OCI-LY7 (cell line): ENCODE measurements around the gene TRIP6. TPM values are rescaled to one million over a fixed set of nuclear protein-coding genes. Genes with fewer than 3 reads are reported as not detected.

ENCODE experiments used
- BruUV-seq: library from RNA; stranded (reverse); fragments of 400-500 nt; replicated peaks from 2 replicates; lab custom pipeline; 2021; lab: Mats Ljungman, UMichigan
- CTCF ChIA-PET: fragments of 300-600 bp; sonication (Branson Sonifier 250); formaldehyde crosslinking; loops from one replicate; lab custom pipeline; 2022; ENCODE audit warnings: antibody characterized with exemption; ENCODE audit not compliant: unreplicated experiment; lab: Charles Lee
- POLR2A ChIA-PET: fragments of 300-600 bp; sonication (Branson Sonifier 250); formaldehyde crosslinking; loops from one replicate; lab custom pipeline; 2022; ENCODE audit warnings: antibody characterized with exemption; lab: Charles Lee
- DNase-seq: peaks from one replicate; pipeline ENCODE4 v3.0.0-alpha.2; 2015; ENCODE audit warnings: low spot score
- H2AFZ ChIP-seq: fragments of 200-600 bp; sonication (generic), shearing (Covaris generic); 2 replicates; pipeline ENCODE4 v1.6.1; 2014; ENCODE audit warnings: mild to moderate bottlenecking, antibody characterized with exemption, low read length, moderate library complexity
- H3K27ac ChIP-seq: fragments of 200-600 bp; sonication (generic); 2 replicates; pipeline ENCODE4 v1.5.1; 2014; ENCODE audit warnings: mixed run types, low read depth, mild to moderate bottlenecking, moderate library complexity, low read length, inconsistent platforms; ENCODE audit not compliant: poor library complexity, severe bottlenecking
- H3K36me3 ChIP-seq: fragments of 200-600 bp; sonication (generic); 2 replicates; pipeline ENCODE4 v1.6.1; 2014; ENCODE audit warnings: mild to moderate bottlenecking, antibody characterized with exemption, low read length, moderate library complexity, mixed read lengths; ENCODE audit not compliant: insufficient read depth
- H3K4me1 ChIP-seq: fragments of 200-600 bp; sonication (generic); 2 replicates; pipeline ENCODE4 v1.5.1; 2014; ENCODE audit warnings: mild to moderate bottlenecking, low read length; ENCODE audit not compliant: insufficient read depth, poor library complexity, severe bottlenecking
- H3K4me2 ChIP-seq: fragments of 200-600 bp; sonication (generic); 2 replicates; pipeline ENCODE4 v1.6.1; 2014; ENCODE audit warnings: mild to moderate bottlenecking, low read length
- H3K4me3 ChIP-seq: fragments of 200-600 bp; sonication (generic); 2 replicates; pipeline ENCODE4 v1.5.1; 2014; ENCODE audit warnings: mild to moderate bottlenecking, low read depth, low read length; ENCODE audit not compliant: poor library complexity, severe bottlenecking
- H3K79me2 ChIP-seq: fragments of 200-600 bp; sonication (generic); 2 replicates; pipeline ENCODE4 v1.6.1; 2016; ENCODE audit warnings: low read depth, mild to moderate bottlenecking, low read length, moderate library complexity, mixed read lengths; ENCODE audit not compliant: insufficient read depth
- H3K9me2 ChIP-seq: fragments of 200-600 bp; sonication (generic); 2 replicates; pipeline ENCODE4 v1.6.1; 2016; ENCODE audit warnings: mild to moderate bottlenecking, low read length, mixed read lengths; ENCODE audit not compliant: insufficient read depth
- H3K9me3 ChIP-seq: fragments of 200-600 bp; sonication (generic); 2 replicates; pipeline ENCODE4 v1.6.1; 2014; ENCODE audit warnings: mild to moderate bottlenecking, mixed run types, low read length, mixed read lengths
- H4K20me1 ChIP-seq: fragments of 200-600 bp; sonication (generic); 2 replicates; pipeline ENCODE4 v1.6.1; 2014; ENCODE audit warnings: mild to moderate bottlenecking, antibody characterized with exemption, low read length, moderate library complexity, mixed read lengths; ENCODE audit not compliant: insufficient read depth
- EZH2phosphoT487 ChIP-seq: fragments of 200-600 bp; sonication (generic); IDR thresholded peaks from 2 replicates; pipeline ENCODE4 v1.6.1; 2018; ENCODE audit warnings: low read depth, borderline replicate concordance, mild to moderate bottlenecking, mixed run types, antibody characterized with exemption, low read length, moderate library complexity, mixed read lengths
- intact Hi-C: fragments of 100-400 bp; cut with micrococcal nuclease; formaldehyde crosslinking; loops from one replicate; pipeline ENCODE4 v1.10.0; 2022; ENCODE audit not compliant: unreplicated experiment
- total RNA-seq, 2 experiments: library from RNA; depleted of rRNA in 1 of 2; stranded (reverse); fragments of >200 nt in 1 of 2; shearing (Covaris generic) in 1 of 2; gene quantifications; 2 replicates each; pipeline ENCODE4 v1.2.3, GENCODE V29; 2014 to 2022
- TF ChIP-seq, protein P1 (sequence below): fragments of 200-600 bp; sonication (generic); conservative IDR thresholded peaks from 2 replicates; pipeline ENCODE4 v1.5.1; 2014; ENCODE audit warnings: mild to moderate bottlenecking, antibody characterized with exemption, low read length, moderate library complexity, mixed read lengths

The TRIP6 gene
- total RNA-seq, 2 experiments from 2014 or later, result 3.1 to 3.3 TPM

DNA sequence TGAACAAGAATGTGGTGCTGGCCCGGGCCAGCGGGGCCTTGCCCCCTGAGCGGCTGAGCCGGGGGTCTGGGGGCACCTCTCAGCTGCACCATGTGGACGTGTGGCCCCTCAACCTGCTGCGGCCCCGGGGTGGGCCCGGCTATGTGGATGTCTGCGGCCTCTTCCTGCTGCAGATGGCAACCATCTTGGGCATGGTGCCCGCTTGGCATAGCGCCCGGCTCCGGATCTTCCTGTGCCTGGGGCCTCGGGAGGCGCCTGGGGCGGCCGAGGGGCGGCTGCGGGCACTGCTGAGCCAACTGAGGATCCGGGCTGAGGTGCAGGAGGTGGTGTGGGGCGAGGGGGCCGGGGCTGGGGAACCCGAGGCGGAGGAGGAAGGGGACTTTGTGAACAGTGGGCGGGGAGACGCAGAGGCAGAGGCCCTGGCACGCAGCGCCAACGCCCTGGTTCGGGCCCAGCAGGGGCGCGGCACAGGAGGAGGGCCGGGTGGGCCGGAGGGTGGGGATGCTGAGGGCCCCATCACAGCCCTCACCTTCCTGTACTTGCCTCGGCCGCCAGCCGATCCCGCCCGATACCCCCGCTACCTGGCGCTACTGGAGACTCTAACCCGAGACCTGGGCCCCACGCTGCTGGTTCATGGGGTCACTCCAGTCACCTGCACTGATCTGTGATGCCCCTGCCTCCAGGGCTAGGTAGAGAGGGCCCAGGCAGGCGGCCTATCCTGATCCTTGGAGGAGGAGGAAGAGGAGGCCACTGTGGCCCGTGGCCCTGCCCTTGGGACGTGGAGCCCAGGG is 1.1 kb upstream of the TRIP6 start:
- DNase-seq, result no peak
- peaks cover 14% of the 10 kb centered on the region for H3K36me3 ChIP-seq
- H3K4me3 ChIP-seq, result no peak overlapping the region
- peaks cover 9% of the 10 kb centered on the region for H3K4me1 ChIP-seq
- CTCF ChIA-PET, result no interaction called here
- H3K27ac ChIP-seq, result no peak overlapping the region
- H3K79me2 ChIP-seq, result no peaks in the 10 kb centered on the region
- no peak overlapping the region; the same call in 1 of the 2 replicates for H2AFZ ChIP-seq
- TF ChIP-seq, protein P1, sequence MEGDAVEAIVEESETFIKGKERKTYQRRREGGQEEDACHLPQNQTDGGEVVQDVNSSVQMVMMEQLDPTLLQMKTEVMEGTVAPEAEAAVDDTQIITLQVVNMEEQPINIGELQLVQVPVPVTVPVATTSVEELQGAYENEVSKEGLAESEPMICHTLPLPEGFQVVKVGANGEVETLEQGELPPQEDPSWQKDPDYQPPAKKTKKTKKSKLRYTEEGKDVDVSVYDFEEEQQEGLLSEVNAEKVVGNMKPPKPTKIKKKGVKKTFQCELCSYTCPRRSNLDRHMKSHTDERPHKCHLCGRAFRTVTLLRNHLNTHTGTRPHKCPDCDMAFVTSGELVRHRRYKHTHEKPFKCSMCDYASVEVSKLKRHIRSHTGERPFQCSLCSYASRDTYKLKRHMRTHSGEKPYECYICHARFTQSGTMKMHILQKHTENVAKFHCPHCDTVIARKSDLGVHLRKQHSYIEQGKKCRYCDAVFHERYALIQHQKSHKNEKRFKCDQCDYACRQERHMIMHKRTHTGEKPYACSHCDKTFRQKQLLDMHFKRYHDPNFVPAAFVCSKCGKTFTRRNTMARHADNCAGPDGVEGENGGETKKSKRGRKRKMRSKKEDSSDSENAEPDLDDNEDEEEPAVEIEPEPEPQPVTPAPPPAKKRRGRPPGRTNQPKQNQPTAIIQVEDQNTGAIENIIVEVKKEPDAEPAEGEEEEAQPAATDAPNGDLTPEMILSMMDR, result no peak
- no peak for TF ChIP-seq EZH2phosphoT487
- BruUV-seq, result no TSS peak
- H3K4me2 ChIP-seq, result peak overlapping the region; percentile 57; the same call in 1 of the 2 replicates
- H4K20me1 ChIP-seq, result no peaks in the 10 kb centered on the region
- intact Hi-C loops, result no loop called here
- no peaks in the 10 kb centered on the region for H3K9me3 ChIP-seq
- POLR2A ChIA-PET, result no interaction called here
- no peaks in the 10 kb centered on the region for H3K9me2 ChIP-seq

DNA sequence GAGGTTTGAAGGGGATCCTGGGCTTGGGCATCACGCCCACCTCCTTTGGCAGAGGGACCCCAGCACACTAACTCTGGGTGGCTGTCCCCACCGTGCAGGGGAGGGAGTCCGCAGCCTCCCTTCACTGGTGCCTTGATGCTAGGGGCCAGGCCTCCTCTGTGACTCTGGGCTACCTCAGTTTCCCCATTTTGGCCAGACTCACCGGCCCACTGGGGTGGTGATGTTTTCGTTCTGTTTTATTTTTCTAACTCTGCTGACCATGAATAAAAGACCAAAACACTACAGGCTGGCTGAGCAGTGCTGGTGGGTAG is 503 bp upstream of the TRIP6 start:
- Histone ChIP-seq H4K20me1 (no peaks in the 10 kb centered on the region), H3K4me1 (peaks cover 9% of the 10 kb centered on the region), H2AFZ (peak overlapping the region; percentile 63; the same call in 1 of the 2 replicates), H3K36me3 (peaks cover 9% of the 10 kb centered on the region; the same call in 1 of the 2 replicates), H3K27ac (no peak overlapping the region), H3K9me2 (no peaks in the 10 kb centered on the region), H3K4me3 (no peak overlapping the region), H3K9me3 (no peaks in the 10 kb centered on the region), H3K4me2 (peak overlapping the region; percentile 57), H3K79me2 (no peaks in the 10 kb centered on the region)
- BruUV-seq, result no TSS peak
- ChIA-PET CTCF (no interaction called here), POLR2A (no interaction called here)
- no peak for DNase-seq
- TF ChIP-seq, protein P1, result no peak
- TF ChIP-seq EZH2phosphoT487, result no peak
- intact Hi-C loops, result no loop called here
